SU-DHL-6 (cell line): Measurements from ENCODE around the gene NIPAL4.
"Not testable (repeated sequence)": the region's sequence is repeated elsewhere in the genome, so short reads cannot be mapped to it uniquely, and the experiment has no call there.

ENCODE experiments used
- H2AFZ ChIP-seq: fragments of 200-600 bp; sonication (generic); 2 replicates; pipeline ENCODE4 v1.6.1; 2014; ENCODE audit warnings: low read depth, mild to moderate bottlenecking, moderate library complexity, mixed read lengths, antibody characterized with exemption, low read length; ENCODE audit not compliant: severe bottlenecking
- H3F3A ChIP-seq: fragments of 200-600 bp; shearing (Covaris generic); 2 replicates; pipeline ENCODE4 v1.6.0; 2016; ENCODE audit warnings: antibody characterized with exemption, mild to moderate bottlenecking; ENCODE audit not compliant: insufficient read depth
- H3K27ac ChIP-seq: fragments of 200-600 bp; sonication (generic); 2 replicates; pipeline ENCODE4 v1.5.1; 2016; ENCODE audit warnings: low read depth, mild to moderate bottlenecking, low read length, moderate library complexity, mixed read lengths
- H3K27me3 ChIP-seq: fragments of 200-600 bp; sonication (generic), shearing (Covaris generic); 2 replicates; pipeline ENCODE4 v1.6.0; 2014; ENCODE audit warnings: mild to moderate bottlenecking, low read length
- H3K36me3 ChIP-seq: fragments of 200-600 bp; sonication (generic); 2 replicates; pipeline ENCODE4 v1.6.1; 2014; ENCODE audit warnings: mild to moderate bottlenecking, low read length, mixed read lengths
- H3K4me2 ChIP-seq: fragments of 300-600, 200-600 bp; shearing (Covaris generic), sonication (generic); 2 replicates; pipeline ENCODE4 v1.6.0; 2014; ENCODE audit warnings: low read length, low read depth, mild to moderate bottlenecking; ENCODE audit not compliant: poor library complexity, severe bottlenecking
- H3K4me3 ChIP-seq: fragments of 200-600 bp; sonication (generic); 2 replicates; pipeline ENCODE4 v1.5.1; 2014; ENCODE audit warnings: antibody characterized with exemption, low read length, mild to moderate bottlenecking, mixed read lengths; ENCODE audit not compliant: insufficient read depth, poor library complexity, severe bottlenecking
- H3K79me2 ChIP-seq: fragments of 200-600 bp; sonication (generic); 2 replicates; pipeline ENCODE4 v1.6.1; 2014; ENCODE audit warnings: mild to moderate bottlenecking, low read length, moderate library complexity; ENCODE audit not compliant: insufficient read depth
- H3K9ac ChIP-seq: fragments of 200-600 bp; sonication (generic); 2 replicates; pipeline ENCODE4 v1.7.0; 2014; ENCODE audit warnings: mild to moderate bottlenecking, low read length
- H3K9me2 ChIP-seq: fragments of 200-600 bp; sonication (generic); replicated peaks from 2 replicates; pipeline ENCODE4 v1.6.1; 2014; ENCODE audit warnings: low read length; ENCODE audit not compliant: insufficient read depth
- H3K9me3 ChIP-seq: fragments of 200-600 bp; sonication (generic); 2 replicates; pipeline ENCODE4 v1.6.1; 2014; ENCODE audit warnings: low read length, mixed read lengths; ENCODE audit not compliant: insufficient read depth
- H4K20me1 ChIP-seq: fragments of 200-600 bp; sonication (generic); 2 replicates; pipeline ENCODE4 v1.6.1; 2014; ENCODE audit warnings: low read depth, mild to moderate bottlenecking, antibody characterized with exemption, low read length, moderate library complexity, mixed read lengths
- EZH2phosphoT487 ChIP-seq: fragments of 200-600 bp; sonication (generic), shearing (Covaris generic); conservative IDR thresholded peaks from 2 replicates; pipeline ENCODE4 v1.6.1; 2018; ENCODE audit warnings: mild to moderate bottlenecking, antibody characterized with exemption, low read length, moderate library complexity, mixed read lengths
- TF ChIP-seq, protein P1 (sequence below): fragments of 200-600 bp; sonication (generic); IDR thresholded peaks from one replicate; pipeline ENCODE4 v1.5.1; 2017; ENCODE audit warnings: antibody characterized with exemption, mild to moderate bottlenecking, low read length, moderate library complexity; ENCODE audit not compliant: insufficient read depth, poor library complexity, severe bottlenecking

Gene NIPAL4

DNA sequence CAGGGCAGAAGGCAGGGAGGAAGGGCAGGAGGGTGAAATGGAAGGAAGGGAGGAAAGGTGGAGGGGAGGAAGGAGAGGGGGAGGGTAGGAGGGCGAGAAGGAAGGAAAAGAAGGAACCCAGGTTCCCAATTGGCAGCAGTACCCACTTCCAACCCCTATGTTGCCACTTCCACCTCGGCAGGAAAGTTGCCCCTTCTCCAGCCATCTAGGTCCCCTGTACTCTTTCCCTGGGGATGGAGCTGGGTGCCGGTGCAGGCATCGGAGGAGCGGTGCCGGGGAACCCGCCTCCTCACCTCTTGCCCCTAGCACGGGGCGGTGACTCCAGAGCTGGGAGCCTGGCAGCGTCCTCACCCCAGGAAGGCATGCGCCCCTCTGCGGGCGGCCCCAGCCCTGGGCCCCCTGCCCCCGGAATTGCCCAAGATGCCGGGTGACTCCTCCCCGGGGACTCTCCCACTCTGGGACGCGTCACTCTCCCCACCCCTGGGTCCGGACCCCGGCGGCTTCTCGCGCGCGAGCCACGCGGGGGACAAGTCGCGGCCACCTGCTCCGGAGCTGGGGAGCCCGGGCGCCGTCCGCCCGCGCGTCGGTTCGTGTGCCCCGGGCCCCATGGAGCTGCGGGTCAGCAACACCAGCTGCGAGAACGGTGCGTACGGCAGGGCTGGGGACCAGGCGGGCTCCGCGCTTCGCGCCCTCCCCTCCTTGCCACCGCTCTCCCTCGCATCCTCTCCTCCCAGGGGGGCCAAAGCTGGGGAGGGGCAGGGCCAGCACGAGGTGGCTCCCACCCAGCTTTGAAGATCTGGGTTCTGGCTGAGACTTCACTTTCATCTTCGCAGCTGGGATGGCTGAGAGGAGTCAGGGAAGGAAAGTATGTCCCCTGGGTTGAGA lies at the start of gene NIPAL4:
Gene NIPAL4 (plus strand): TSS at position 499 of the 885 bp plus-strand sequence. CDS start 108 bp downstream, at position 607.
- no peak within 1 kb of the TSS; the same call in 1 of the 2 replicates for H3K9ac ChIP-seq

DNA sequence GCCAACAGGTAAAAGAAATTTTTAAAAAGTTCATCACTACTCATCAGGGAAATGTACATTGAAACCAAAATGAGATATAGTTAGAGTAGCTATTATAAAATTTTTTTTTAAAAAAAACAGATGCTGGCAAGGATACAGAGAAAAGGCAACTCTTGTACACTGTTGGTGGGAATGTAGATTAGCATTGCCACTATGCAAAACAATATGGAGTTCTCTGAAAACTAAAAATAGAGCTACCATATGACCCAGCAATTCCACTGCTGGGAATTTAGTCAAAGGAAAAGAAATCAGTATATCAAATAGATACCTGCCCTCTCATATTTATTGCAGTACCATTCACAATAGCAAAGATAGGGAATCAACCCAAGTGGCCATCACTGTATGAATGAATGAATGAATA lies 44.2 kb upstream of the NIPAL4 start:
- no peaks in the 10 kb centered on the region for H3K36me3 ChIP-seq
- TF ChIP-seq, protein P1, sequence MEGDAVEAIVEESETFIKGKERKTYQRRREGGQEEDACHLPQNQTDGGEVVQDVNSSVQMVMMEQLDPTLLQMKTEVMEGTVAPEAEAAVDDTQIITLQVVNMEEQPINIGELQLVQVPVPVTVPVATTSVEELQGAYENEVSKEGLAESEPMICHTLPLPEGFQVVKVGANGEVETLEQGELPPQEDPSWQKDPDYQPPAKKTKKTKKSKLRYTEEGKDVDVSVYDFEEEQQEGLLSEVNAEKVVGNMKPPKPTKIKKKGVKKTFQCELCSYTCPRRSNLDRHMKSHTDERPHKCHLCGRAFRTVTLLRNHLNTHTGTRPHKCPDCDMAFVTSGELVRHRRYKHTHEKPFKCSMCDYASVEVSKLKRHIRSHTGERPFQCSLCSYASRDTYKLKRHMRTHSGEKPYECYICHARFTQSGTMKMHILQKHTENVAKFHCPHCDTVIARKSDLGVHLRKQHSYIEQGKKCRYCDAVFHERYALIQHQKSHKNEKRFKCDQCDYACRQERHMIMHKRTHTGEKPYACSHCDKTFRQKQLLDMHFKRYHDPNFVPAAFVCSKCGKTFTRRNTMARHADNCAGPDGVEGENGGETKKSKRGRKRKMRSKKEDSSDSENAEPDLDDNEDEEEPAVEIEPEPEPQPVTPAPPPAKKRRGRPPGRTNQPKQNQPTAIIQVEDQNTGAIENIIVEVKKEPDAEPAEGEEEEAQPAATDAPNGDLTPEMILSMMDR: no peak
- no peak for TF ChIP-seq EZH2phosphoT487

More for the DNA sequence above, at the start of gene NIPAL4:
- no peak within 1 kb of the TSS for H3K27ac ChIP-seq
- H4K20me1 ChIP-seq: no peaks in the 10 kb centered on the region
- H3K9me3 ChIP-seq: no peaks in the 10 kb centered on the region
- TF ChIP-seq, protein P1: no peak
- TF ChIP-seq EZH2phosphoT487: no peak
- H3K4me2 ChIP-seq: peak within 1 kb of the TSS; percentile 26
- H3K36me3 ChIP-seq: no peaks in the 10 kb centered on the region
- peak within 1 kb of the TSS; percentile 23 for H2AFZ ChIP-seq
- no peaks in the 10 kb centered on the region for H3K79me2 ChIP-seq
- H3F3A ChIP-seq: no peaks in the 10 kb centered on the region; the same call in 1 of the 2 replicates
- H3K27me3 ChIP-seq: no peaks in the 10 kb centered on the region
- H3K9me2 ChIP-seq: no peaks in the 10 kb centered on the region
- no peak within 1 kb of the TSS for H3K4me3 ChIP-seq

DNA sequence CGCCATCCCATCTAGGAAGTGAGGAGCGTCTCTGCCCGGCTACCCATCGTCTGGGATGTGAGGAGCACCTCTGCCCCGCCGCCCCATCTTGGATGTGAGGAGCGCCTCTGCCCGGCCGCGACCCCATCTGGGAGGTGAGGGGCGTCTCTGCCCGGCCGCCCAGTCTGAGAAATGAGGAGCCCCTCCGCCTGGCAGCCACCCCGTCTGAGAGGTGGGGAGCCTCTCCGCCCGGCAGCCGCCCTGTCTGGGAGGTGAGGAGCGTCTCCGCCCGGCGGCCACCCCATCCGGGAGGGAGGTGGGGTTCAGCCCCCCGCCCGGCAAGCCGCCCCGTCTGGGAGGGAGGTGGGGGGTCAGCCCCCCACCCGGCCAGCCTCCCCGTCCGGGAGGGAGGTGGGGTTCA lies 40.5 kb upstream of the NIPAL4 start:
- H3K79me2 ChIP-seq, H3K9me3 ChIP-seq, H2AFZ ChIP-seq, H3F3A ChIP-seq, H3K4me3 ChIP-seq, H3K36me3 ChIP-seq, H4K20me1 ChIP-seq, H3K4me2 ChIP-seq, H3K9me2 ChIP-seq, H3K27ac ChIP-seq, H3K9ac ChIP-seq, H3K27me3 ChIP-seq: not testable (repeated sequence)

More for the DNA sequence above, 44.2 kb upstream of the NIPAL4 start:
- Histone ChIP-seq H3K9me2 (no peaks in the 10 kb centered on the region), H3K4me2 (no peak overlapping the region), H3K27me3 (no peaks in the 10 kb centered on the region), H3K9ac (no peak overlapping the region), H3F3A (no peaks in the 10 kb centered on the region), H4K20me1 (no peaks in the 10 kb centered on the region), H3K27ac (no peak overlapping the region), H3K4me3 (no peak overlapping the region), H3K9me3 (no peaks in the 10 kb centered on the region), H3K79me2 (no peaks in the 10 kb centered on the region), H2AFZ (no peak overlapping the region)

DNA sequence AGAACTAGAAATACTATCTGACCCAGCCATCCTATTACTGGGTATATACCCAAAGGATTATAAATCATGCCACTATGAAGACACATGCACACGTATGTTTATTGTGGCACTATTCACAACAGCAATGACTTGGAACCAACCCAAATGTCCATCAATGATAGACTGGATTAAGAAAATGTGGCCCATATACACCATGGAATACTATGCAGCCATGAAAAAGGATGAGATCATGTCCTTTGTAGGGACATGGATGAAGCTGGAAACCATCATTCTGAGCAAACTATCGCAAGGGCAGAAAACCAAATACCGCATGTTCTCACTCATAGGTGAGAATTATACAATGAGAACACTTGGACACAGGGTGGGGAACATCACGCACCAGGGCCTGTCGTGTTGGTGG lies 30.1 kb upstream of the NIPAL4 start:
- H2AFZ ChIP-seq, H3K9me3 ChIP-seq, H3K4me2 ChIP-seq, H3K27me3 ChIP-seq, H3K27ac ChIP-seq, H3K4me3 ChIP-seq, H4K20me1 ChIP-seq, H3K9ac ChIP-seq, H3F3A ChIP-seq, H3K9me2 ChIP-seq, H3K79me2 ChIP-seq, H3K36me3 ChIP-seq: not testable (repeated sequence)
